BJ (cell line): ENCODE data around the gene HOXC6. TPM values are rescaled to one million over a fixed set of nuclear protein-coding genes. Genes with fewer than 3 reads are reported as not detected.

Source experiments
- CTCF ChIA-PET: fragments of 350-600 bp; formaldehyde crosslinking; extraction: SDS; loops from one replicate; lab custom pipeline; 2021; ENCODE audit warnings: antibody characterized with exemption, inconsistent platforms; lab: Yijun Ruan, JAX
- POLR2A ChIA-PET: fragments of 300-600 bp; sonication (Branson Sonifier 250); formaldehyde crosslinking; extraction: SDS; loops from one replicate; lab custom pipeline; 2021; ENCODE audit warnings: antibody characterized with exemption; lab: Charles Lee
- DNase-seq: peaks from one replicate; pipeline ENCODE4 v3.0.0-alpha.2; 2011; ENCODE audit warnings: low read depth
- H3K27me3 ChIP-seq: 2 replicates; pipeline ENCODE4 v1.6.0; 2011; ENCODE audit warnings: low read length; ENCODE audit not compliant: control insufficient read depth, insufficient read depth
- H3K36me3 ChIP-seq: 2 replicates; pipeline ENCODE4 v1.5.1; 2011; ENCODE audit warnings: low read length; ENCODE audit not compliant: control insufficient read depth, insufficient read depth
- H3K4me3 ChIP-seq: 2 replicates; pipeline ENCODE4 v1.5.1; 2011; ENCODE audit warnings: low read depth, mild to moderate bottlenecking, control low read depth, low read length
- polyA plus RNA-seq: library from polyadenylated mRNA; depleted of rRNA; stranded (reverse); fragments of >200 nt; gene quantifications from 2 replicates; pipeline ENCODE4 v1.2.3, GENCODE V29; 2011
- TF ChIP-seq, protein P1 (sequence below): IDR thresholded peaks from 2 replicates; pipeline ENCODE4 v1.5.1; 2011; ENCODE audit warnings: low read depth, mild to moderate bottlenecking, control low read depth, inconsistent platforms, low read length, moderate library complexity; ENCODE audit not compliant: insufficient read depth

The HOXC6 gene
- polyA plus RNA-seq, 1 experiment, result 5.9 TPM

DNA sequence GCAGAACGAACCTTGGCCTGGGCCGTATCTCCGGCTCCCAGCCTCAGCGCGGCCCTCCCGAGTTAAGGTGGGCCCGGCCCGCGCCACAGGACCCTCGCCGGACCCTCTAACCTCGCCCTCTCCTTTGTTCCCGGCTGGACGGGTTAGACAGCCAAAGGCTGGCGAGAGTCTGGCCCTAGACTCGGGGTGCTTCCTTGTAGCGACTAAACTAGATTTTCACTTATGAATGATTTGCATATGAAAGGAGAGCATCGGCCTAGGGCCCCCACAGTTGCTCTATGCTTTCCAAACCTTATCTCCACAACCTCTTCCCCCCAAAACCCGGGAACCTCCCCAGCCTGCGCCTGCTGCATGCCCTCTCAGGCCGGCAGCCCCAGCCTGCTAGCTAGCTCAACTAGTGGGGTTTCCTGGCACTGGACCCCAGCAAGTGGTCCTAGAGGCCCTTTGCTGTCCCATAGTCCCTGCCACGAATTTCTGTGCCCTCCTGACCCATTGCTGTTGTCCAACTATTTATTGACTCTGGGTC is 6.6 kb downstream of the HOXC6 start:
- DNase-seq, result no peak
- 0 out of 2 replicates have a peak, but pooled peaks cover 2% of the 10 kb centered on the region for H3K36me3 ChIP-seq
- CTCF ChIA-PET, result interaction anchor here (1.6 to 10.1 kb wide), 4 partner anchors 156 to 172 kb away, joined by 5 to 88 read pairs (median 54); partner anchors contain the start of gene SMUG1
- no peak overlapping the region for H3K4me3 ChIP-seq
- TF ChIP-seq, protein P1, sequence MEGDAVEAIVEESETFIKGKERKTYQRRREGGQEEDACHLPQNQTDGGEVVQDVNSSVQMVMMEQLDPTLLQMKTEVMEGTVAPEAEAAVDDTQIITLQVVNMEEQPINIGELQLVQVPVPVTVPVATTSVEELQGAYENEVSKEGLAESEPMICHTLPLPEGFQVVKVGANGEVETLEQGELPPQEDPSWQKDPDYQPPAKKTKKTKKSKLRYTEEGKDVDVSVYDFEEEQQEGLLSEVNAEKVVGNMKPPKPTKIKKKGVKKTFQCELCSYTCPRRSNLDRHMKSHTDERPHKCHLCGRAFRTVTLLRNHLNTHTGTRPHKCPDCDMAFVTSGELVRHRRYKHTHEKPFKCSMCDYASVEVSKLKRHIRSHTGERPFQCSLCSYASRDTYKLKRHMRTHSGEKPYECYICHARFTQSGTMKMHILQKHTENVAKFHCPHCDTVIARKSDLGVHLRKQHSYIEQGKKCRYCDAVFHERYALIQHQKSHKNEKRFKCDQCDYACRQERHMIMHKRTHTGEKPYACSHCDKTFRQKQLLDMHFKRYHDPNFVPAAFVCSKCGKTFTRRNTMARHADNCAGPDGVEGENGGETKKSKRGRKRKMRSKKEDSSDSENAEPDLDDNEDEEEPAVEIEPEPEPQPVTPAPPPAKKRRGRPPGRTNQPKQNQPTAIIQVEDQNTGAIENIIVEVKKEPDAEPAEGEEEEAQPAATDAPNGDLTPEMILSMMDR, result no peak
- H3K27me3 ChIP-seq, result peaks cover 8% of the 10 kb centered on the region
- POLR2A ChIA-PET, result no interaction called here

DNA sequence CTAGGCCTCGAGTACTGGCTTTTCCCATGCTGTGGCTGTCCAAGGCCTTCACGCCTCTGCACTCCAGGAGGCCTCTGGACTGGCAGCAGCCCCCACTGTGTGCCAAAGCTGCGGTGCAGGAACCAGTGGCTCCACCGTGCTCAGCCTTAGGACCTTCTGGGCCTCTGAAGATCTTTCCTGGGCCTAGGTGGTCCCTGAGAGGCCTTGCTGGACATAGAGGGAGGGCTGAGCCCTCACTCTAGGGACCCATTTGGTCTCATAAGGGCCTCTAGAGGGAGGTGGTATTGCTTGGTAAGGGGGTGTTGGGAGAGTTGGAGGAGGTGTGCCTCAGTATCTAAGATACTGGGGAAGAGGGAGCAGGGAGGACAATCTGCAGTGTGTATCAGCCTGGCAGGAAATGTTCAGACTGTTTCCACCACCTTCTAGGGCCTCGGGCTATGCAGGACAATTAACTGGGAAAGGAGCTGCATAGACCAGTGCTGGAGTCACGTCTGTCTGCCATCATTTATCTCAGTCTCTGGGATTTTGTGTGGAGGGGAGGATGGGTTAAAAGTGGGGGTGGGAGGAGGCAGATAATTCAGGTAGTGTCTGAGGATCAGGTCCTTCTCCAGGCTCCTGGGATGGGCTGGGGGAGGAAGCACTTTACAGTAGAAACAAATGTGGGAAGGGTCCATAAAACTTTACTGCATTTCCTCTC is 7.5 kb downstream of the HOXC6 start:
- peaks cover 8% of the 10 kb centered on the region for H3K27me3 ChIP-seq
- 0 out of 2 replicates have a peak, but pooled peaks cover 2% of the 10 kb centered on the region for H3K36me3 ChIP-seq
- no peak overlapping the region for H3K4me3 ChIP-seq
- TF ChIP-seq, protein P1, result no peak
- CTCF ChIA-PET, result interaction anchor here (0.6 to 5.8 kb wide), 3 partner anchors 140 to 165 kb away, joined by 3 to 73 read pairs (median 5); partner anchors contain the start of gene SMUG1
- POLR2A ChIA-PET, result no interaction called here
- no peak for DNase-seq

DNA sequence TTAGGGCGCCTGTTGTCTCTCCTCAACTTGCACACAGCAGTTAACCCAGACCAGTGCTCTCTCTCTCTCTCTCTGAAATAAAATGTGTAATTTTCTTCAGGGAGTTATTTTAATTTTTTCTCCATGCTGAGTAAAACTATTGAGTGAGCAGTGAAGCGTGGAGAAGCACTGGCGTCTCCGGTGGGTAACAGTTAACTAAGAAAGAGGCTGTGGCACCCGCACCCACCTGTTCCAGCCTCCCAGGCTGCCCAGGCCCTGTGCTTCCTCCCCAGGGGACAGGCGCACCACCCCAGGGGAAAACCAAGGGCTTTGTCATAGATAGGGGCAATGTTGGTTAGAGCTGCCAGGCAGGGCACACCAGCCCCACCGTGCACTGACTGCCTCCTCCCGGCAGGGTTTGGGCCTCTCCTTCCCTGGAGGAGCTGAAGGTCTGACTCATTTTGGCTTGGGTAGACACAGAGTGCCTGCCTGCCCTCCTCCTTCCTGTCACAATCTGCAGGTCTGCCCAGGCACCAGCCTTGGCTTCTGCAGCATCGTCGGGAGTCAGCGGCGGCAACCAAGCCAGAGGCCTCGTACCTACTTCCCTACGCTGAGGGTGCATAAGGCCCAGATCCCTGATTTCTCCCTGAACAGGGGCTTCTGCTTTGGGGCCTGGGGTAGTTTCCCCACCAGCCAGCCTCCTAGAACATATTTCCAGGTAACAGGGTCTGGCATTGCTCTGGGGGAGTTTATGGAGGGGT is 8.6 kb downstream of the HOXC6 start:
- peaks cover 8% of the 10 kb centered on the region for H3K27me3 ChIP-seq
- ChIA-PET CTCF (interaction anchor here (1.1 kb wide), 1 partner anchor 171 kb away, joined by 4 read pairs; no protein-coding TSS in a partner anchor), POLR2A (no interaction called here)
- no peak overlapping the region for H3K4me3 ChIP-seq
- TF ChIP-seq, protein P1, result no peak
- no peaks in the 10 kb centered on the region for H3K36me3 ChIP-seq
- no peak for DNase-seq

DNA sequence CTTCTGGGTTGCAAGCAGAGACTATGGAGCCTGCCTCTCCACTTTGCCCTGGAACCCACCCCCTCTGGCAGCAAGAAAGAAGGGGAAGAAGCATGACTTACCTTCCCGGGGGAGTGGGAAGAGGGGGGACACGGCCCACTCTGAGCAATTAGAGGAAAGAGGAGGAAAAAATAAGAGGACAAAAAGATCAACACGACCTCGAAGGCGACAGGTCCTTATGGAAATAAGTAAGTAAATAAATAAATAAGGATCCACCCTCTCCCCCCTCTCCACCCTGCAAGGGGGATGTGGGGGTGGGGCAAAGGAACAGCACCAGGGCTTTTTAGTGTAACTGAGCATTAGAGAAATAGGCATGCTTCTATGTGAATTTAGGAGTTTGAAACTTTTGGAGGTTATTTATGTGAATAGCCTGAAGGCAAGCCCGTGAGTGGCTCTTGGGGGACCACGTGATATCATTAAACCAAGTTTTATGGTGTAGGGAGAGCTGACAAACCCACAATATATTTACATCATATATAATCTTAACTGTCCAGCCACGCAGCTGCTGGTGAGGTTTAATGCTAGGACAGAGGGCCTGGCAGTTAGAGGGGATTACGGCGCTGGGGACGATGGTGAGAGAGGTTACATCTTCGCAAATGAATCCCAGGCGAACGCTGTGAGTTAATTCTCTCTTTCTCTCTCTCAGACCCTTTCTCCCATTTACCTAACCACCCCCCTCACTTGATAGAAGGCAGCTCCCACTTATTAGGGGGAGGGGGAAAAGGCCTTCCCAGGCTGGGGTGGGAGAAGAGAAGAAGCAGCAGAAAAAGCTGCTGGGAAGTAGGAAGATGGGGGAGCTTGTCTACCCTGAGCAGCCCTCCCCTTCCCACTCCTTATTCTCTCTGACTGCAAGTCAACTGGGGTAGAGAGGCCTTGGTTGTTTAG is 9.4 kb downstream of the HOXC6 start:
- Histone ChIP-seq H3K27me3 (peaks cover 8% of the 10 kb centered on the region), H3K36me3 (no peaks in the 10 kb centered on the region), H3K4me3 (no peak overlapping the region)
- ChIA-PET POLR2A (no interaction called here), CTCF (interaction anchor here (0.8 to 1.7 kb wide), 6 partner anchors 12 to 170 kb away, joined by 3 to 7 read pairs (median 4); no protein-coding TSS in a partner anchor)
- DNase-seq, result no peak
- TF ChIP-seq, protein P1, result no peak
